HepG2 (cell line): ENCODE data around the gene SPAG9. TPM values are rescaled to one million over a fixed set of nuclear protein-coding genes. Genes with fewer than 3 reads are reported as not detected.

Source experiments
- CENPX ChIP-seq: sonication (generic); formaldehyde crosslinking; IDR thresholded peaks from 2 replicates; pipeline ENCODE4 v1.9.0; 2021; ENCODE audit warnings: mild to moderate bottlenecking, missing genetic modification reagents, moderate library complexity
- GTF2F1 ChIP-seq: fragments of 150-350 bp; IDR thresholded peaks from 2 replicates; pipeline ENCODE4 v1.6.1; 2014; ENCODE audit warnings: low read length
- HNF4A ChIP-seq: sonication (generic); formaldehyde crosslinking; IDR thresholded peaks from 2 replicates; pipeline ENCODE4 v1.4.0; 2020; ENCODE audit warnings: missing genetic modification reagents
- KLF6 ChIP-seq: IDR thresholded peaks from 2 replicates; pipeline ENCODE4 v1.8.0; 2016; ENCODE audit warnings: missing biosample characterization, missing genetic modification reagents
- KMT2B ChIP-seq: IDR thresholded peaks from 2 replicates; pipeline ENCODE4 v1.6.1; 2016; ENCODE audit warnings: missing genetic modification reagents, missing compliant biosample characterization
- NCOA5 ChIP-seq: sonication (generic); formaldehyde crosslinking; IDR thresholded peaks from 2 replicates; pipeline ENCODE4 v1.4.0; 2020; ENCODE audit warnings: missing genetic modification reagents
- ONECUT2 ChIP-seq: sonication (generic); formaldehyde crosslinking; IDR thresholded peaks from 2 replicates; pipeline ENCODE4 v1.4.0; 2020; ENCODE audit warnings: missing genetic modification reagents
- PAWR ChIP-seq: sonication (generic); formaldehyde crosslinking; IDR thresholded peaks from 2 replicates; pipeline ENCODE4 v1.4.0; 2020; ENCODE audit warnings: missing genetic modification reagents, mild to moderate bottlenecking, borderline replicate concordance
- SALL2 ChIP-seq: sonication (generic); formaldehyde crosslinking; IDR thresholded peaks from 2 replicates; pipeline ENCODE4 v1.8.1; 2023; ENCODE audit warnings: mild to moderate bottlenecking, missing genetic modification reagents, inconsistent platforms
- SIN3A ChIP-seq: IDR thresholded peaks from 2 replicates; pipeline ENCODE4 v1.6.1; 2011; ENCODE audit warnings: low read depth, mild to moderate bottlenecking, control low read depth, low read length, borderline replicate concordance
- SUZ12 ChIP-seq: fragments of 150-350 bp; IDR thresholded peaks from 2 replicates; pipeline ENCODE4 v1.6.1; 2014; ENCODE audit warnings: low read depth, low read length
- TBX2 ChIP-seq: sonication (generic); formaldehyde crosslinking; IDR thresholded peaks from 2 replicates; pipeline ENCODE4 v1.5.0; 2020; ENCODE audit warnings: missing genetic modification reagents, mild to moderate bottlenecking, borderline replicate concordance
- TMF1 ChIP-seq: sonication (generic); formaldehyde crosslinking; IDR thresholded peaks from 2 replicates; pipeline ENCODE4 v1.8.1; 2022; ENCODE audit warnings: low read depth, missing genetic modification reagents
- ZBTB21 ChIP-seq: sonication (generic); formaldehyde crosslinking; IDR thresholded peaks from 2 replicates; pipeline ENCODE4 v1.4.0; 2020; ENCODE audit warnings: missing genetic modification reagents
- ZNF234 ChIP-seq: sonication (generic); formaldehyde crosslinking; conservative IDR thresholded peaks from 2 replicates; pipeline ENCODE4 v1.5.1; 2020; ENCODE audit warnings: mild to moderate bottlenecking, missing genetic modification reagents
- ZNF251 ChIP-seq: sonication (generic); formaldehyde crosslinking; IDR thresholded peaks from 2 replicates; pipeline ENCODE4 v1.9.0; 2021; ENCODE audit warnings: mild to moderate bottlenecking, missing genetic modification reagents
- ZNF720 ChIP-seq: sonication (generic); formaldehyde crosslinking; IDR thresholded peaks from 2 replicates; pipeline ENCODE4 v1.4.0; 2020; ENCODE audit warnings: missing genetic modification reagents
- ZNF766 ChIP-seq: sonication (generic); formaldehyde crosslinking; IDR thresholded peaks from 2 replicates; pipeline ENCODE4 v1.5.0; 2020; ENCODE audit warnings: missing genetic modification reagents, borderline replicate concordance
- polyA plus RNA-seq, 8 experiments: library from polyadenylated mRNA; depleted of rRNA in 3 of 8; stranded (reverse) in 7 of 8; unstranded in 1 of 8; fragments of >200 nt; fragmentation: Illumina TruSeq in 4 of 8; extraction: Trizol in 4 of 8; gene quantifications; 2 replicates each; pipeline versions ENCODE4 v1.2.1 to v1.2.3, GENCODE V29; 2011 to 2016; ENCODE audit warnings: low read depth in 4 of 8, missing spikeins in 1 of 8, mixed read lengths in 1 of 8; ENCODE audit not compliant: insufficient read depth in 1 of 8
- total RNA-seq, 5 experiments: library from RNA; depleted of rRNA; stranded (reverse); fragments of >200 nt; fragmentation: Illumina TruSeq; extraction: Trizol; gene quantifications; 2 replicates each; pipeline ENCODE4 v1.2.3, GENCODE V29; 2016; ENCODE audit warnings: low read depth in 1 of 5
- TF ChIP-seq, protein P1 (sequence below): sonication (generic); formaldehyde crosslinking; IDR thresholded peaks from 2 replicates; pipeline ENCODE4 v1.5.0; 2020; ENCODE audit warnings: mild to moderate bottlenecking, missing genetic modification reagents
- TF ChIP-seq, protein P2 (sequence below): IDR thresholded peaks from 2 replicates; pipeline ENCODE4 v1.6.1; 2016
- TF ChIP-seq, protein P3 (sequence below): sonication (generic); formaldehyde crosslinking; IDR thresholded peaks from 2 replicates; pipeline ENCODE4 v1.5.1; 2020; ENCODE audit warnings: missing genetic modification reagents, mild to moderate bottlenecking, borderline replicate concordance
- TF ChIP-seq, protein P4 (sequence below): sonication (generic); formaldehyde crosslinking; IDR thresholded peaks from 2 replicates; pipeline ENCODE4 v1.4.0; 2020; ENCODE audit warnings: low read depth, mild to moderate bottlenecking, missing genetic modification reagents
- TF ChIP-seq, protein P5 (sequence below): sonication (generic); formaldehyde crosslinking; IDR thresholded peaks from 2 replicates; pipeline ENCODE4 v1.8.1; 2023; ENCODE audit warnings: mild to moderate bottlenecking, moderate library complexity, missing genetic modification reagents

The SPAG9 gene
- total and polyA plus RNA-seq, 2 of the 13 experiments (the other 11 are each of a cell fraction or from before 2014, with no cell fraction given) = 43.2 to 78.6 TPM

DNA sequence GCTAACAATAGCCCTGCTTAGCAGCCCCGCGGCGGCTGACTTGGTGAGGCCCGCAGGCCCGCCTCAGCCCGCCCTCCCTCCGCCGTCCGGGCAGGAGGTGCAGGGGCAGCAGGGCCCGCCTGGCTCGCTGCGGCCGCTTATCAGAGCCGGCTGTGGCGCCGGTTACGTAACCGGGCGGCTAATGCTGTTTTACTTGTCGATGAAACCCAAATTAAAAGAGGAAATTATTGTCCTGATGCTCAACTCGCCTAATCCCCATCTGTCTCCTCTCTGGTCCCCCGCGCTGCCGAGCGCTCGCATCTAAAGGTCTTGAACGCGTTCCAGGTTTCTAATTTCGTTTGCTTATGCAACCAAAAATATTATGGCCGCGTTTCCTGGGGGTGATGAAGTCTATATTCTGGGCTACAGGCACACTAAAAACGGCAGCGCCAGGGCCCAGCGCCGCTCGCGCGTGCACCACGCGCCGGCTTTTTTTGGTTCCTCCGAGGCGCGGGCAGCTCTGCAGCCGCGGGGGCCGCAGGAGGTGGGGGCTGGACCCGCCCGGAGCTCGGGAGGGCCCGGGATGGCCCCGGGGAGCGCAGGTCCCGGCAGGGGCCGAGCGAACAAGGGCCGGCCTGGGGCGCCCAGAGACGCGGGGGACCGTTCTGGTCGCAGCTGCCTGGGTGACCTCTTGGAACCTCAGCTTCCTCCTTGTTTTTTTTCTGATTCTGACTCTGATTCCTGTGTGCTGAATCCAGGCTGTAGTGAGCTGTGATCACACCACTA is 189.3 kb downstream of the SPAG9 start (continued):
- TF ChIP-seq KLF6 (CRISPR knock-in tag) = peak; percentile 67; the same call in 1 of the 2 replicates
- no peak; the same call in 1 of the 2 replicates for TF ChIP-seq ONECUT2 (CRISPR knock-in tag)
- TF ChIP-seq ZNF766 (CRISPR knock-in tag) = peak; percentile 44; the same call in 1 of the 2 replicates
- TF ChIP-seq, protein P1, sequence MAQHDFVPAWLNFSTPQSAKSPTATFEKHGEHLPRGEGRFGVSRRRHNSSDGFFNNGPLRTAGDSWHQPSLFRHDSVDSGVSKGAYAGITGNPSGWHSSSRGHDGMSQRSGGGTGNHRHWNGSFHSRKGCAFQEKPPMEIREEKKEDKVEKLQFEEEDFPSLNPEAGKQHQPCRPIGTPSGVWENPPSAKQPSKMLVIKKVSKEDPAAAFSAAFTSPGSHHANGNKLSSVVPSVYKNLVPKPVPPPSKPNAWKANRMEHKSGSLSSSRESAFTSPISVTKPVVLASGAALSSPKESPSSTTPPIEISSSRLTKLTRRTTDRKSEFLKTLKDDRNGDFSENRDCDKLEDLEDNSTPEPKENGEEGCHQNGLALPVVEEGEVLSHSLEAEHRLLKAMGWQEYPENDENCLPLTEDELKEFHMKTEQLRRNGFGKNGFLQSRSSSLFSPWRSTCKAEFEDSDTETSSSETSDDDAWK (CRISPR knock-in tag) = no peak
- TF ChIP-seq SIN3A = peak; percentile 23; the same call in 1 of the 2 replicates
- no peak for TF ChIP-seq NCOA5 (CRISPR knock-in tag)
- TF ChIP-seq, protein P2, sequence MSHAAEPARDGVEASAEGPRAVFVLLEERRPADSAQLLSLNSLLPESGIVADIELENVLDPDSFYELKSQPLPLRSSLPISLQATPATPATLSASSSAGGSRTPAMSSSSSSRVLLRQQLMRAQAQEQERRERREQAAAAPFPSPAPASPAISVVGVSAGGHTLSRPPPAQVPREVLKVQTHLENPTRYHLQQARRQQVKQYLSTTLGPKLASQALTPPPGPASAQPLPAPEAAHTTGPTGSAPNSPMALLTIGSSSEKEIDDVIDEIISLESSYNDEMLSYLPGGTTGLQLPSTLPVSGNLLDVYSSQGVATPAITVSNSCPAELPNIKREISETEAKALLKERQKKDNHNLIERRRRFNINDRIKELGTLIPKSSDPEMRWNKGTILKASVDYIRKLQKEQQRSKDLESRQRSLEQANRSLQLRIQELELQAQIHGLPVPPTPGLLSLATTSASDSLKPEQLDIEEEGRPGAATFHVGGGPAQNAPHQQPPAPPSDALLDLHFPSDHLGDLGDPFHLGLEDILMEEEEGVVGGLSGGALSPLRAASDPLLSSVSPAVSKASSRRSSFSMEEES = no peak
- TF ChIP-seq, protein P3, sequence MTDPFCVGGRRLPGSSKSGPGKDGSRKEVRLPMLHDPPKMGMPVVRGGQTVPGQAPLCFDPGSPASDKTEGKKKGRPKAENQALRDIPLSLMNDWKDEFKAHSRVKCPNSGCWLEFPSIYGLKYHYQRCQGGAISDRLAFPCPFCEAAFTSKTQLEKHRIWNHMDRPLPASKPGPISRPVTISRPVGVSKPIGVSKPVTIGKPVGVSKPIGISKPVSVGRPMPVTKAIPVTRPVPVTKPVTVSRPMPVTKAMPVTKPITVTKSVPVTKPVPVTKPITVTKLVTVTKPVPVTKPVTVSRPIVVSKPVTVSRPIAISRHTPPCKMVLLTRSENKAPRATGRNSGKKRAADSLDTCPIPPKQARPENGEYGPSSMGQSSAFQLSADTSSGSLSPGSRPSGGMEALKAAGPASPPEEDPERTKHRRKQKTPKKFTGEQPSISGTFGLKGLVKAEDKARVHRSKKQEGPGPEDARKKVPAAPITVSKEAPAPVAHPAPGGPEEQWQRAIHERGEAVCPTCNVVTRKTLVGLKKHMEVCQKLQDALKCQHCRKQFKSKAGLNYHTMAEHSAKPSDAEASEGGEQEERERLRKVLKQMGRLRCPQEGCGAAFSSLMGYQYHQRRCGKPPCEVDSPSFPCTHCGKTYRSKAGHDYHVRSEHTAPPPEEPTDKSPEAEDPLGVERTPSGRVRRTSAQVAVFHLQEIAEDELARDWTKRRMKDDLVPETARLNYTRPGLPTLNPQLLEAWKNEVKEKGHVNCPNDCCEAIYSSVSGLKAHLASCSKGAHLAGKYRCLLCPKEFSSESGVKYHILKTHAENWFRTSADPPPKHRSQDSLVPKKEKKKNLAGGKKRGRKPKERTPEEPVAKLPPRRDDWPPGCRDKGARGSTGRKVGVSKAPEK (CRISPR knock-in tag) = no peak; the same call in 1 of the 2 replicates
- TF ChIP-seq, protein P4, sequence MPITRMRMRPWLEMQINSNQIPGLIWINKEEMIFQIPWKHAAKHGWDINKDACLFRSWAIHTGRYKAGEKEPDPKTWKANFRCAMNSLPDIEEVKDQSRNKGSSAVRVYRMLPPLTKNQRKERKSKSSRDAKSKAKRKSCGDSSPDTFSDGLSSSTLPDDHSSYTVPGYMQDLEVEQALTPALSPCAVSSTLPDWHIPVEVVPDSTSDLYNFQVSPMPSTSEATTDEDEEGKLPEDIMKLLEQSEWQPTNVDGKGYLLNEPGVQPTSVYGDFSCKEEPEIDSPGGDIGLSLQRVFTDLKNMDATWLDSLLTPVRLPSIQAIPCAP (CRISPR knock-in tag) = no peak
- TF ChIP-seq HNF4A (CRISPR knock-in tag) = peak; percentile 56
- TF ChIP-seq CENPX (CRISPR knock-in tag) = no peak
- no peak for TF ChIP-seq SUZ12
- no peak for TF ChIP-seq ZNF234 (CRISPR knock-in tag)
- no peak for TF ChIP-seq TMF1
- peak; percentile 12; the same call in 1 of the 2 replicates for TF ChIP-seq ZNF251 (CRISPR knock-in tag)
- no peak for TF ChIP-seq GTF2F1
- no peak for TF ChIP-seq ZNF720 (CRISPR knock-in tag)
- peak; percentile 45; the same call in 1 of the 2 replicates for TF ChIP-seq PAWR (CRISPR knock-in tag)
- TF ChIP-seq TBX2 (CRISPR knock-in tag) = peak; percentile 53; the same call in 1 of the 2 replicates
- TF ChIP-seq SALL2 (CRISPR knock-in tag) = no peak
- TF ChIP-seq, protein P5, sequence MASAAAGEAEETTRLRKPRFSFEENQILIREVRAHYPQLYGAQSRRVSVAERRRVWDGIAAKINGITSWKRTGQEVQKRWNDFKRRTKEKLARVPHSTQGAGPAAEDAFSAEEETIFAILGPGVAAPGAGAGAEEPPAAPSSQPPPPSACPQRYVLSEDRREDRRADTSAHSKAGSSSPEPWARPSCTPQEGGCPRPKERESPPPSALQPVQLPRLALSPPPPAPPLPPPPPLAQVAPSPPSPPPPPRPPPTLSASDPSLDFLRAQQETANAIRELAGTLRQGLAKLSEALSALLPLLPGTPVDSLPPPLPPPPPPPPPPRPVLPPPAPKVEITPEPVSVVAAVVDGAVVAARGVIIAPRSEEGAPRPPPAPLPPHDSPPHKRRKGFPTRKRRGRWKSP (CRISPR knock-in tag) = peak; percentile 72
- 0 out of 2 replicates have a peak, but pooled peaks have one; percentile 7 for TF ChIP-seq ZBTB21 (CRISPR knock-in tag)
- peak; percentile 77 for TF ChIP-seq KMT2B (CRISPR knock-in tag)
